Measurements from ENCODE around the gene ZCCHC9. TPM values are rescaled to one million over a fixed set of nuclear protein-coding genes. Genes with fewer than 3 reads are reported as not detected.

Gene ZCCHC9
- total and polyA plus RNA-seq, 2 of the 4 experiments (the other 2 are of a cell fraction) = 20.4 to 24.6 TPM

DNA sequence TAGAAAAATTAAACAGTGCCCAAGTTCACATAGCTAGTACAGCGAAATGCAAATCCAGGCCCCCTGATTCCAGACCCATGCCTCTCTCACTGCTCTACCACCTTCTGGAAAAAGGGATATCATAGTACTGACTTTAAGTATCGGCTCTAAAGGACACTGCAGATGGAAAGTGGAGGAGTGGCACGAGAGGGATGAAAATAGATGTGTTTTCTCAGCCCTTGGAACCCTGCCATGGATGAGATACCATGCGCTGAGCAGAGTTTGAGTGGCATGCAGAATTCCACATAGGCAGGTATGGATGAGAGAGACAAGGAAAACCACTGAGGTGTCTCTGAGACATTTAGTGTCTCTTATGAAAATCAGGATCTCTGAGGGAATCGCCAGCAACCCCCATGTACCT lies 49.5 kb upstream of the ZCCHC9 start:
- Histone ChIP-seq H3K4me3 (ENCODE audit: insufficient read depth, low read depth, low read length) (no peak overlapping the region), H4K20me1 (ENCODE audit: insufficient read depth, low read length) (no peaks in the 10 kb centered on the region), H3K4ac (ENCODE audit: low read depth, low read length) (no peak overlapping the region), H3K27ac (ENCODE audit: insufficient read depth, low read length) (no peak overlapping the region), H3K23ac (ENCODE audit: low read depth, low read length) (no peak overlapping the region), H2AFZ (replicated peaks; ENCODE audit: low read length, poor library complexity) (no peak overlapping the region), H2BK5ac (ENCODE audit: low read depth, low read length, poor library complexity, severe bottlenecking) (no peak overlapping the region), H3K79me1 (ENCODE audit: low read depth in 1 of 2, low read length in 2 of 2) (peaks cover 0 to 6% of the 10 kb centered on the region in 2 experiments; a peak in 2 of 4 replicates), H2BK15ac (ENCODE audit: low read depth, low read length) (no peak overlapping the region), H3K36me3 (ENCODE audit: control insufficient read depth, insufficient read depth, low read length) (no peaks in the 10 kb centered on the region), H3K9me3 (ENCODE audit: control insufficient read depth, insufficient read depth, low read length) (no peaks in the 10 kb centered on the region), H3K9me1 (ENCODE audit: insufficient read depth, low read length) (peaks cover 8% of the 10 kb centered on the region; the same call in 1 of the 2 replicates), H3K4me1 (ENCODE audit: control insufficient read depth, insufficient read depth, low read length) (peaks cover 5% of the 10 kb centered on the region), H4K8ac (ENCODE audit: low read depth in 2 of 2, low read length in 2 of 2) (no peak overlapping the region), H2BK120ac (ENCODE audit: low read depth, low read length) (no peak overlapping the region), H2BK20ac (ENCODE audit: low read depth, low read length) (no peak overlapping the region), H4K5ac (ENCODE audit: low read depth, low read length) (no peak overlapping the region), H3K14ac (replicated peaks; ENCODE audit: low read depth, low read length) (no peak overlapping the region), H3K4me2 (ENCODE audit: low read depth, low read length) (no peak overlapping the region), H2AK9ac (replicated peaks; ENCODE audit: low read depth, low read length, poor library complexity) (no peak overlapping the region), H3K56ac (ENCODE audit: extremely low read depth, insufficient read depth, low read length) (no peak overlapping the region), H3K18ac (ENCODE audit: low read depth, low read length) (no peak overlapping the region), H3K9ac (ENCODE audit: low read depth, low read length) (no peak overlapping the region), H2AK5ac (ENCODE audit: low read depth, low read length) (no peak overlapping the region), H3K27me3 (ENCODE audit: control insufficient read depth, insufficient read depth, low read length) (no peaks in the 10 kb centered on the region), H4K91ac (ENCODE audit: insufficient read depth, low read depth, low read length) (no peak overlapping the region)
- dilution Hi-C loops (cut with HindIII; ENCODE audit: low sequenced_read_pairs, unreplicated experiment) = no loop called here
- in situ Hi-C loops (cut with MboI; ENCODE audit: low sequenced_read_pairs) = no loop called here
- no peak for TF ChIP-seq CTCF (conservative IDR thresholded peaks at IDR 0.05; ENCODE audit: low read depth, low read length)
- no peak for TF ChIP-seq FOS (IDR thresholded peaks at IDR 0.05; ENCODE audit: low read depth, low read length)
- TF ChIP-seq RFX5 (IDR thresholded peaks at IDR 0.05; ENCODE audit: low read depth, low read length) = no peak
- TF ChIP-seq MAZ (IDR thresholded peaks at IDR 0.05; ENCODE audit: borderline replicate concordance, low read depth, low read length) = no peak
- no peak for TF ChIP-seq MAFK (IDR thresholded peaks at IDR 0.05; ENCODE audit: low read depth, low read length)
- TF ChIP-seq, protein P1, sequence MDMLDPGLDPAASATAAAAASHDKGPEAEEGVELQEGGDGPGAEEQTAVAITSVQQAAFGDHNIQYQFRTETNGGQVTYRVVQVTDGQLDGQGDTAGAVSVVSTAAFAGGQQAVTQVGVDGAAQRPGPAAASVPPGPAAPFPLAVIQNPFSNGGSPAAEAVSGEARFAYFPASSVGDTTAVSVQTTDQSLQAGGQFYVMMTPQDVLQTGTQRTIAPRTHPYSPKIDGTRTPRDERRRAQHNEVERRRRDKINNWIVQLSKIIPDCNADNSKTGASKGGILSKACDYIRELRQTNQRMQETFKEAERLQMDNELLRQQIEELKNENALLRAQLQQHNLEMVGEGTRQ (IDR thresholded peaks at IDR 0.05; ENCODE audit: low read depth, low read length) = no peak
- TF ChIP-seq NFE2L2 (IDR thresholded peaks at IDR 0.05; ENCODE audit: low read depth, low read length) = no peak
- TF ChIP-seq RAD21 (IDR thresholded peaks at IDR 0.05; ENCODE audit: low read length) = no peak
- no peak for TF ChIP-seq POLR2A (IDR thresholded peaks at IDR 0.05; ENCODE audit: low read depth, low read length)
- TF ChIP-seq, protein P2, sequence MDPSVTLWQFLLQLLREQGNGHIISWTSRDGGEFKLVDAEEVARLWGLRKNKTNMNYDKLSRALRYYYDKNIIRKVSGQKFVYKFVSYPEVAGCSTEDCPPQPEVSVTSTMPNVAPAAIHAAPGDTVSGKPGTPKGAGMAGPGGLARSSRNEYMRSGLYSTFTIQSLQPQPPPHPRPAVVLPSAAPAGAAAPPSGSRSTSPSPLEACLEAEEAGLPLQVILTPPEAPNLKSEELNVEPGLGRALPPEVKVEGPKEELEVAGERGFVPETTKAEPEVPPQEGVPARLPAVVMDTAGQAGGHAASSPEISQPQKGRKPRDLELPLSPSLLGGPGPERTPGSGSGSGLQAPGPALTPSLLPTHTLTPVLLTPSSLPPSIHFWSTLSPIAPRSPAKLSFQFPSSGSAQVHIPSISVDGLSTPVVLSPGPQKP (IDR thresholded peaks at IDR 0.05; ENCODE audit: borderline replicate concordance, low read depth, low read length) = no peak
- no peak for TF ChIP-seq SMC3 (IDR thresholded peaks at IDR 0.05; ENCODE audit: low read depth, low read length)
- no peak for TF ChIP-seq MXI1 (IDR thresholded peaks at IDR 0.05; ENCODE audit: borderline replicate concordance, low read depth, low read length)
- TF ChIP-seq RCOR1 (IDR thresholded peaks at IDR 0.05; ENCODE audit: insufficient replicate concordance, low read length) = no peak
- no peak for TF ChIP-seq CHD1 (IDR thresholded peaks at IDR 0.05; ENCODE audit: low read depth, low read length)
- CTCF ChIA-PET = interaction anchor here (0.6 kb wide), 1 partner anchor 81 kb away, joined by 4 read pairs; no protein-coding TSS in a partner anchor
- POLR2A ChIA-PET (ENCODE audit: unreplicated experiment) = no interaction called here
- intact Hi-C loops (cut with micrococcal nuclease) = no loop called here
- WGBS, 2 experiments (ENCODE audit: extremely low coverage in 2 of 2, insufficient read length in 1 of 2) = no CpG with 5 or more reads among the region's 5 CpGs
- ATAC-seq (ENCODE audit: low read depth) (no peak), DNase-seq (no peak)
- BruUV-seq (replicated peaks) = no TSS peak

Measured in IMR-90 (cell line).